ENCODE data around the gene MPEG1. TPM values are rescaled to one million over a fixed set of nuclear protein-coding genes. Genes with fewer than 3 reads are reported as not detected.
A peak's percentile ranks its signal among the peaks of the same experiment; 100 is the strongest.

The MPEG1 gene
- total and polyA plus RNA-seq, 2 of the 13 experiments (the other 11 are each of a cell fraction or from before 2014, with no cell fraction given), result not detected

- TF ChIP-seq KLF12 (CRISPR knock-in tag; IDR thresholded peaks at IDR 0.05; ENCODE audit: borderline replicate concordance) (no peak), ETV6 (CRISPR knock-in tag; conservative IDR thresholded peaks at IDR 0.05) (no peak), GABPB1 (CRISPR knock-in tag; IDR thresholded peaks at IDR 0.05) (no peak)
Observed at GRCh38 chr11:59191890-59192289, 20.8 kb downstream of the MPEG1 start (continued).

GRCh38 chr11:59191095-59191494 lies 21.6 kb downstream of the MPEG1 start:
- Histone ChIP-seq H3K27me3 (ENCODE audit: control insufficient read depth in 1 of 2, insufficient read depth in 2 of 2, low read length in 2 of 2) (no peaks in the 10 kb centered on the region), H3K79me2 (ENCODE audit: insufficient read depth, low read length) (no peaks in the 10 kb centered on the region), H3K36me3 (replicated peaks in 1 of 2; ENCODE audit: control insufficient read depth in 1 of 2, insufficient read depth in 2 of 2, low read length in 2 of 2) (peaks cover 3 to 7% of the 10 kb centered on the region in 2 experiments; a peak in 2 of 5 replicates), H3K9me3 (ENCODE audit: low read length) (no peaks in the 10 kb centered on the region), H3K4me2 (ENCODE audit: low read depth, low read length) (peak overlapping the region; percentile 8; the same call in 1 of the 2 replicates), H3K4me1 (ENCODE audit: insufficient read depth, low read length) (peaks cover 27% of the 10 kb centered on the region), H3K4me3 (replicated peaks in 1 of 3; ENCODE audit: insufficient read depth in 1 of 3, low read depth in 2 of 3, low read length in 3 of 3) (no peak overlapping the region), H2AFZ (ENCODE audit: low read length) (no peak overlapping the region), H3K27ac (ENCODE audit: extremely low read length, insufficient read depth, low read length) (peak overlapping the region; percentile 39), H3K9ac (ENCODE audit: insufficient read depth, low read depth, low read length) (no peak overlapping the region), H4K20me1 (ENCODE audit: insufficient read depth, low read length) (no peaks in the 10 kb centered on the region)
- DNase-seq (ENCODE audit: low spot score) (peak; percentile 60), FAIRE-seq (peak; percentile 59), ATAC-seq (peak; percentile 90)
- in situ Hi-C loops (cut with HindIII; ENCODE audit: extremely low pct_ligation_motif_present, low pct_unique_long_range_greater_than_20kb), result loop anchor here (25.0 kb wide), 1 partner anchor 496 kb away; no protein-coding TSS in a partner anchor
- intact Hi-C loops (cut with micrococcal nuclease; ENCODE audit: unreplicated experiment), result no loop called here
- 54% methylated on average over 3 of the region's 4 CpGs for WGBS (ENCODE audit: low lambda C conversion rate)
- ChIA-PET POLR2A (interaction anchor here (1.4 kb wide), 1 partner anchor 17 kb away, joined by 9 read pairs; no protein-coding TSS in a partner anchor), CTCF (ENCODE audit: low intra/inter-chr PET ratio, low total read pairs) (no interaction called here)
- BruUV-seq (replicated peaks), result no TSS peak
- peak; percentile 19; the same call in 1 of the 2 replicates for TF ChIP-seq SALL1 (CRISPR knock-in tag; IDR thresholded peaks at IDR 0.05)
- TF ChIP-seq CREBL2 (CRISPR knock-in tag; IDR thresholded peaks at IDR 0.05; ENCODE audit: borderline replicate concordance), result no peak
- peak; percentile 27; the same call in 1 of the 2 replicates for TF ChIP-seq HDAC2 (CRISPR knock-in tag; IDR thresholded peaks at IDR 0.05)
- peak; percentile 64; the same call in 1 of the 2 replicates for TF ChIP-seq HNF4G (IDR thresholded peaks at IDR 0.05; ENCODE audit: borderline replicate concordance, low read depth, low read length)
- peak; percentile 60; the same call in 1 of the 2 replicates for TF ChIP-seq HNF4G (CRISPR knock-in tag; IDR thresholded peaks at IDR 0.05; ENCODE audit: borderline replicate concordance, low read depth)
- no peak for TF ChIP-seq NFRKB (IDR thresholded peaks at IDR 0.05)
- TF ChIP-seq TFAP4 (IDR thresholded peaks at IDR 0.05; ENCODE audit: borderline replicate concordance, low read depth), result 0 out of 2 replicates have a peak, but pooled peaks have one; percentile 31
- no peak for TF ChIP-seq HES4 (CRISPR knock-in tag; IDR thresholded peaks at IDR 0.05; ENCODE audit: borderline replicate concordance)
- no peak for TF ChIP-seq CENPT (CRISPR knock-in tag; IDR thresholded peaks at IDR 0.05; ENCODE audit: low read depth)
- no peak for TF ChIP-seq ZNF569 (CRISPR knock-in tag; IDR thresholded peaks at IDR 0.05; ENCODE audit: borderline replicate concordance)
- no peak for TF ChIP-seq ZNF878 (CRISPR knock-in tag; IDR thresholded peaks at IDR 0.05)
- TF ChIP-seq HCFC1 (IDR thresholded peaks at IDR 0.05; ENCODE audit: low read depth, low read length), result no peak
- no peak for TF ChIP-seq ZSCAN29 (CRISPR knock-in tag; conservative IDR thresholded peaks at IDR 0.05)
- no peak for TF ChIP-seq STAG1 (CRISPR knock-in tag; IDR thresholded peaks at IDR 0.05)
- TF ChIP-seq ATF4 (CRISPR knock-in tag; IDR thresholded peaks at IDR 0.05), result no peak
- TF ChIP-seq YEATS4 (CRISPR knock-in tag; IDR thresholded peaks at IDR 0.05; ENCODE audit: borderline replicate concordance), result no peak
- TF ChIP-seq SCMH1 (CRISPR knock-in tag; IDR thresholded peaks at IDR 0.05; ENCODE audit: borderline replicate concordance), result no peak

Data from HepG2 (cell line).